ENCODE measurements around the gene CAAP1.

CAAP1 gene

DNA sequence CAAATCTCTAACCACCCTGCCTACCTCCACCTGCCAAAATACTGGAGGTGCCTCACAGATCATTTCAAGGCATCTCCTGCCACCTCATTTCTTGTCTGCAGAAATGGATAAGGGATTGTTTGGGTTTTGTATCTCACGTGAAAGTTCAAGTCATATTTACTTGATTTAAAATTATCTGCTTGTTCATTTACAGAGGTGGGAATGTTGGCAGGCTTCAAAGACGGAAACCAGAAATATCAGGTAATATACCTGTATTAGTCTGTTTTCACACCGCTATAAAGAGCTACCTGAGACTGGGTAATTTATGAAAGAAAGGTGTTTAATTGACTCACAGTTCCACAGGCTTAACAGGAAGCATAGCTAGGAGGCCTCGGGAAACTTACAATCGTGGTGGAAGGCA, 85.4 kb downstream of the CAAP1 start:
- no peaks in the 10 kb centered on the region for H3K9me3 ChIP-seq (ENCODE audit: control insufficient read depth, insufficient read depth, low read depth, low read length)
- TF ChIP-seq CTCF (tag by site-specific recombination; IDR thresholded peaks at IDR 0.05) (no peak), KLF7 (tag by site-specific recombination; IDR thresholded peaks at IDR 0.05; ENCODE audit: borderline replicate concordance) (no peak), ZNF239 (tag by site-specific recombination; IDR thresholded peaks at IDR 0.05) (no peak), ZNF274 (IDR thresholded peaks at IDR 0.05; ENCODE audit: low read length) (no peak), ZNF274 (tag by site-specific recombination; IDR thresholded peaks at IDR 0.05; ENCODE audit: borderline replicate concordance) (no peak), ZNF48 (tag by site-specific recombination; IDR thresholded peaks at IDR 0.05) (no peak), IKZF3 (tag by site-specific recombination; IDR thresholded peaks at IDR 0.05) (no peak), ZEB2 (tag by site-specific recombination; IDR thresholded peaks at IDR 0.05) (no peak), KLF9 (tag by site-specific recombination; IDR thresholded peaks at IDR 0.05; ENCODE audit: low read depth) (no peak), ZNF221 (tag by site-specific recombination; IDR thresholded peaks at IDR 0.05; ENCODE audit: borderline replicate concordance) (no peak), ZNF513 (tag by site-specific recombination; IDR thresholded peaks at IDR 0.05) (no peak), KLF10 (tag by site-specific recombination; IDR thresholded peaks at IDR 0.05) (no peak), ZNF132 (tag by site-specific recombination; IDR thresholded peaks at IDR 0.05; ENCODE audit: borderline replicate concordance) (no peak), ZNF19 (tag by site-specific recombination; IDR thresholded peaks at IDR 0.05; ENCODE audit: low read depth) (no peak), ZNF610 (tag by site-specific recombination; IDR thresholded peaks at IDR 0.05; ENCODE audit: borderline replicate concordance) (no peak), MZF1 (tag by site-specific recombination; IDR thresholded peaks at IDR 0.05; ENCODE audit: borderline replicate concordance) (no peak)
- TF ChIP-seq, protein P1, sequence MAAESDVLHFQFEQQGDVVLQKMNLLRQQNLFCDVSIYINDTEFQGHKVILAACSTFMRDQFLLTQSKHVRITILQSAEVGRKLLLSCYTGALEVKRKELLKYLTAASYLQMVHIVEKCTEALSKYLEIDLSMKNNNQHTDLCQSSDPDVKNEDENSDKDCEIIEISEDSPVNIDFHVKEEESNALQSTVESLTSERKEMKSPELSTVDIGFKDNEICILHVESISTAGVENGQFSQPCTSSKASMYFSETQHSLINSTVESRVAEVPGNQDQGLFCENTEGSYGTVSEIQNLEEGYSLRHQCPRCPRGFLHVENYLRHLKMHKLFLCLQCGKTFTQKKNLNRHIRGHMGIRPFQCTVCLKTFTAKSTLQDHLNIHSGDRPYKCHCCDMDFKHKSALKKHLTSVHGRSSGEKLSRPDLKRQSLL (tag by site-specific recombination; IDR thresholded peaks at IDR 0.05), result no peak
- TF ChIP-seq, protein P2, sequence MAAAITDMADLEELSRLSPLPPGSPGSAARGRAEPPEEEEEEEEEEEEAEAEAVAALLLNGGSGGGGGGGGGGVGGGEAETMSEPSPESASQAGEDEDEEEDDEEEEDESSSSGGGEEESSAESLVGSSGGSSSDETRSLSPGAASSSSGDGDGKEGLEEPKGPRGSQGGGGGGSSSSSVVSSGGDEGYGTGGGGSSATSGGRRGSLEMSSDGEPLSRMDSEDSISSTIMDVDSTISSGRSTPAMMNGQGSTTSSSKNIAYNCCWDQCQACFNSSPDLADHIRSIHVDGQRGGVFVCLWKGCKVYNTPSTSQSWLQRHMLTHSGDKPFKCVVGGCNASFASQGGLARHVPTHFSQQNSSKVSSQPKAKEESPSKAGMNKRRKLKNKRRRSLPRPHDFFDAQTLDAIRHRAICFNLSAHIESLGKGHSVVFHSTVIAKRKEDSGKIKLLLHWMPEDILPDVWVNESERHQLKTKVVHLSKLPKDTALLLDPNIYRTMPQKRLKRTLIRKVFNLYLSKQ (tag by site-specific recombination; IDR thresholded peaks at IDR 0.05; ENCODE audit: borderline replicate concordance), result no peak
- TF ChIP-seq, protein P3, sequence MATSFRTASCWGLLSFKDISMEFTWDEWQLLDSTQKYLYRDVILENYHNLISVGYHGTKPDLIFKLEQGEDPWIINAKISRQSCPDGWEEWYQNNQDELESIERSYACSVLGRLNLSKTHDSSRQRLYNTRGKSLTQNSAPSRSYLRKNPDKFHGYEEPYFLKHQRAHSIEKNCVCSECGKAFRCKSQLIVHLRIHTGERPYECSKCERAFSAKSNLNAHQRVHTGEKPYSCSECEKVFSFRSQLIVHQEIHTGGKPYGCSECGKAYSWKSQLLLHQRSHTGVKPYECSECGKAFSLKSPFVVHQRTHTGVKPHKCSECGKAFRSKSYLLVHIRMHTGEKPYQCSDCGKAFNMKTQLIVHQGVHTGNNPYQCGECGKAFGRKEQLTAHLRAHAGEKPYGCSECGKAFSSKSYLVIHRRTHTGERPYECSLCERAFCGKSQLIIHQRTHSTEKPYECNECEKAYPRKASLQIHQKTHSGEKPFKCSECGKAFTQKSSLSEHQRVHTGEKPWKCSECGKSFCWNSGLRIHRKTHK (tag by site-specific recombination; IDR thresholded peaks at IDR 0.05), result no peak
- no peaks in the 10 kb centered on the region for H3K4me1 ChIP-seq (ENCODE audit: control insufficient read depth, insufficient read depth, low read length)
- no peak overlapping the region for H3K27ac ChIP-seq (ENCODE audit: extremely low read depth, low read depth, low read length)
- H3K36me3 ChIP-seq (ENCODE audit: control insufficient read depth in 2 of 2, insufficient read depth in 1 of 2, low read length in 2 of 2), result no peaks in the 10 kb centered on the region
- ChIA-PET POLR2A (no interaction called here), CTCF (no interaction called here)
- no peak overlapping the region for H3K4me3 ChIP-seq (ENCODE audit: low read depth, low read length)

Data from HEK293 (cell line).